H9 (cell line): ENCODE data around the gene GRIFIN. TPM values are rescaled to one million over a fixed set of nuclear protein-coding genes. Genes with fewer than 3 reads are reported as not detected.

ENCODE experiments used
- DNase-seq: peaks from one replicate; pipeline ENCODE4 v3.0.0-alpha.2; 2017
- H2AFZ ChIP-seq: one replicate; pipeline ENCODE4 v1.6.1; 2013; ENCODE audit warnings: mild to moderate bottlenecking, low read length, control low read depth, moderate library complexity
- H2AK5ac ChIP-seq: 2 replicates; pipeline ENCODE4 v1.6.1; 2013; ENCODE audit warnings: low read length, control low read depth, mixed read lengths; ENCODE audit not compliant: insufficient read length
- H2BK120ac ChIP-seq: one replicate; pipeline ENCODE4 v1.6.1; 2013; ENCODE audit warnings: low read depth, mild to moderate bottlenecking, low read length, control low read depth, inconsistent platforms; ENCODE audit not compliant: poor library complexity, severe bottlenecking
- H2BK12ac ChIP-seq: 2 replicates; pipeline ENCODE4 v1.6.1; 2013; ENCODE audit warnings: low read length, control low read depth, mixed read lengths, low read depth; ENCODE audit not compliant: insufficient read length
- H2BK15ac ChIP-seq: 2 replicates; pipeline ENCODE4 v1.6.1; 2013; ENCODE audit warnings: low read depth, low read length, control low read depth
- H2BK20ac ChIP-seq: one replicate; pipeline ENCODE4 v1.6.1; 2013; ENCODE audit warnings: low read depth, mild to moderate bottlenecking, low read length, control low read depth, inconsistent platforms; ENCODE audit not compliant: poor library complexity, severe bottlenecking
- H2BK5ac ChIP-seq: 2 replicates; pipeline ENCODE4 v1.6.1; 2013; ENCODE audit warnings: low read length, control low read depth, mixed read lengths; ENCODE audit not compliant: insufficient read length
- H3K14ac ChIP-seq: 2 replicates; pipeline ENCODE4 v1.6.1; 2013; ENCODE audit warnings: low read length, control low read depth; ENCODE audit not compliant: insufficient read depth
- H3K18ac ChIP-seq: 2 replicates; pipeline ENCODE4 v1.6.1; 2013; ENCODE audit warnings: low read depth, mild to moderate bottlenecking, mixed read lengths, low read length, control low read depth; ENCODE audit not compliant: insufficient read length
- H3K23ac ChIP-seq: 2 replicates; pipeline ENCODE4 v1.6.1; 2013; ENCODE audit warnings: low read length, control low read depth, mixed read lengths, low read depth; ENCODE audit not compliant: insufficient read length
- H3K23me2 ChIP-seq: 2 replicates; pipeline ENCODE4 v1.6.1; 2013; ENCODE audit warnings: low read depth, mild to moderate bottlenecking, mixed read lengths, low read length, control low read depth; ENCODE audit not compliant: insufficient read length, poor library complexity, severe bottlenecking
- H3K27ac ChIP-seq: 2 replicates; pipeline ENCODE4 v1.5.1; 2013; ENCODE audit warnings: low read length, control low read depth, mixed read lengths, low read depth; ENCODE audit not compliant: insufficient read length
- H3K27me3 ChIP-seq: 2 replicates; pipeline ENCODE4 v1.6.1; 2013; ENCODE audit warnings: low read length, control low read depth, inconsistent platforms; ENCODE audit not compliant: insufficient read depth
- H3K4ac ChIP-seq: 2 replicates; pipeline ENCODE4 v1.6.1; 2013; ENCODE audit warnings: low read depth, mild to moderate bottlenecking, control low read depth, inconsistent platforms, low read length, moderate library complexity
- H3K4me1 ChIP-seq: 2 replicates; pipeline ENCODE4 v1.6.1; 2013; ENCODE audit warnings: low read length, control low read depth, inconsistent platforms; ENCODE audit not compliant: insufficient read depth
- H3K4me2 ChIP-seq: 2 replicates; pipeline ENCODE4 v1.6.1; 2013; ENCODE audit warnings: low read length, control low read depth, mixed read lengths; ENCODE audit not compliant: insufficient read length, insufficient read depth
- H3K56ac ChIP-seq: 2 replicates; pipeline ENCODE4 v1.6.1; 2013; ENCODE audit warnings: low read depth, mild to moderate bottlenecking, mixed read lengths, low read length, control low read depth; ENCODE audit not compliant: insufficient read length
- H3K79me1 ChIP-seq: 2 replicates; pipeline ENCODE4 v1.6.1; 2013; ENCODE audit warnings: low read depth, mild to moderate bottlenecking, moderate library complexity, low read length, control low read depth, inconsistent platforms; ENCODE audit not compliant: insufficient read depth, poor library complexity, severe bottlenecking
- H3K79me2 ChIP-seq: 2 replicates; pipeline ENCODE4 v1.6.1; 2013; ENCODE audit warnings: low read length, control low read depth, inconsistent platforms; ENCODE audit not compliant: insufficient read depth
- H3K9ac ChIP-seq: 2 replicates; pipeline ENCODE4 v1.6.1; 2013; ENCODE audit warnings: low read length, control low read depth, mixed read lengths; ENCODE audit not compliant: insufficient read length; ENCODE audit errors: extremely low read depth
- H3K9me3 ChIP-seq: one replicate; pipeline ENCODE4 v1.6.1; 2013; ENCODE audit warnings: low read depth, low read length, inconsistent platforms; ENCODE audit not compliant: control insufficient read depth
- H3T11ph ChIP-seq: one replicate; pipeline ENCODE4 v1.6.1; 2013; ENCODE audit warnings: mild to moderate bottlenecking, low read length, control low read depth, inconsistent platforms
- H4K20me1 ChIP-seq: one replicate; pipeline ENCODE4 v1.6.1; 2013; ENCODE audit not compliant: control insufficient read depth, insufficient read length, insufficient read depth
- H4K5ac ChIP-seq: 2 replicates; pipeline ENCODE4 v1.6.1; 2013; ENCODE audit warnings: low read depth, mild to moderate bottlenecking, mixed read lengths, low read length, control low read depth; ENCODE audit not compliant: insufficient read length
- H4K8ac ChIP-seq: replicated peaks from 2 replicates; pipeline ENCODE4 v1.6.1; 2013; ENCODE audit warnings: low read length, control low read depth, mixed read lengths, low read depth; ENCODE audit not compliant: insufficient read length
- H4K91ac ChIP-seq: 2 replicates; pipeline ENCODE4 v1.6.1; 2013; ENCODE audit warnings: low read depth, mild to moderate bottlenecking, moderate library complexity, mixed read lengths, low read length, control low read depth; ENCODE audit not compliant: insufficient read length
- H3K27ac Mint-ChIP-seq, 3 experiments: 2 replicates in 2 of 3; 3 replicates in 1 of 3; pipeline ENCODE4 v1.8.0; 2020 to 2021; ENCODE audit warnings: mixed read lengths in 3 of 3, mild to moderate bottlenecking in 1 of 3, moderate library complexity in 1 of 3
- H3K27me3 Mint-ChIP-seq: 2 replicates; pipeline ENCODE4 v1.8.0; 2021; ENCODE audit warnings: low read depth, mild to moderate bottlenecking, moderate library complexity, mixed read lengths
- H3K36me3 Mint-ChIP-seq, 3 experiments: 2 replicates in 2 of 3; 3 replicates in 1 of 3; pipeline ENCODE4 v1.8.0; 2020 to 2021; ENCODE audit warnings: low read depth in 3 of 3, mixed read lengths in 3 of 3; ENCODE audit not compliant: insufficient read depth in 1 of 3
- H3K4me1 Mint-ChIP-seq, 2 experiments: 2 replicates each; pipeline ENCODE4 v1.8.0; 2020; ENCODE audit warnings: mixed read lengths in 2 of 2
- H3K4me3 Mint-ChIP-seq, 2 experiments: 2 replicates in 1 of 2; 3 replicates in 1 of 2; pipeline ENCODE4 v1.8.0; 2020 to 2021; ENCODE audit warnings: mild to moderate bottlenecking in 2 of 2, mixed read lengths in 2 of 2, moderate library complexity in 1 of 2
- H3K9me3 Mint-ChIP-seq, 2 experiments: 2 replicates in 1 of 2; 3 replicates in 1 of 2; pipeline ENCODE4 v1.8.0; 2020; ENCODE audit warnings: mild to moderate bottlenecking in 2 of 2, mixed read lengths in 2 of 2, moderate library complexity in 1 of 2
- WGBS: extraction: QIAGEN DNeasy Blood & Tissue Kit; methylation state at CpG from one replicate; pipeline ENCODE4 v1.1.7; 2013; ENCODE audit warnings: missing lambda C conversion rate, low lambda C conversion rate, mixed read lengths; ENCODE audit not compliant: insufficient read length; ENCODE audit errors: extremely low coverage; 5-methylcytosine and 5-hydroxymethylcytosine counted together
- total RNA-seq: library from RNA; stranded (reverse); gene quantifications from 2 replicates; pipeline ENCODE4 v1.2.1, GENCODE V29; 2021
- TF ChIP-seq, protein P1 (sequence below): fragments of 200-600 bp; sonication (generic); conservative IDR thresholded peaks from 3 replicates; pipeline ENCODE4 v1.8.0; 2021; ENCODE audit warnings: antibody characterized with exemption, mild to moderate bottlenecking

GRIFIN gene
- total RNA-seq, 1 experiment from 2014 or later = not detected

DNA sequence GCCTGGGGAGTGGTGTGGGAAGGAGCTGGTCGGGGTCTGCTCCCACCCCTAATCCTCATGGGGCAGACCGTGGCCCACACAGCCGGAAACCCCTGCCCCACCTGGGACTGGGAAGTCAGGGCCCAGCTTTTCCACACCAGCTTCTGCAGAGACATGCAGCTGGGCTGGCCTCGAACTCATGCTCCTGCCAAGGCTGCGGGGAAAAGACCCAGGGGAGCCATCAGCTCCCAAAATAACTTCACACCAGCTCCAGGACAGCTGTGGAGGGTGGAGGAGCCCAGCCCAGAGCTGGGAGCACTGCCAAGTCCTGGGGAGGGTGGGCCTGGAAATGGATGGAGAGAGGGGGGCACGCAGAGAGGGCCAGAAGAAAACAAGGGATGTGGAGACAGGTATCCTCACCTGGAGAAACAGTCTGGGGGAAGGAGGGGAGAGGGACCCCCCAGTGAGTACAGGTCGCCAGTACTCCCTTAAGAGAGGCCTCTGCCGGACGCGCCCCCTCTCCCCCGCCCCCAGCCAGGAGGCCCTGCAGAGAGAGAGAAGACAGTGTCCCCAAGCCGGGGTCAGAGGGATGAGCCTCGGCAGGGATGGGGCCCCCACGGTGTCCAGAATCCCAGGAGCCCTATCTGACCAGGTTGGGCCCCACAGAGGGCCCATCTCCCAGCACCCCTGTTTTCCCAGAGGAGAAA, 11.5 kb upstream of the GRIFIN start:
- H3K27me3 Mint-ChIP-seq = peaks cover 6% of the 10 kb centered on the region
- WGBS = no CpG with 5 or more reads among the region's 14 CpGs
- no peak overlapping the region for H2BK20ac ChIP-seq

More for the DNA sequence above, 11.5 kb upstream of the GRIFIN start:
- H3K56ac ChIP-seq = no peak overlapping the region
- no peak overlapping the region for H3K27ac ChIP-seq
- no peak for DNase-seq
- H3K23me2 ChIP-seq = no peaks in the 10 kb centered on the region
- H3K4ac ChIP-seq = no peak overlapping the region
- H4K8ac ChIP-seq = no peak overlapping the region
- no peak overlapping the region for H3T11ph ChIP-seq
- H2AK5ac ChIP-seq = no peak overlapping the region
- H4K20me1 ChIP-seq = peaks cover 2% of the 10 kb centered on the region
- H2AFZ ChIP-seq = no peak overlapping the region
- no peaks in the 10 kb centered on the region for H3K27me3 ChIP-seq
- H3K9ac ChIP-seq = no peak overlapping the region
- H3K9me3 Mint-ChIP-seq = peaks cover 6 to 17% of the 10 kb centered on the region in 2 experiments; a peak in 4 of 5 replicates
- no peak overlapping the region for H2BK15ac ChIP-seq
- no peak overlapping the region for H3K18ac ChIP-seq
- H3K14ac ChIP-seq = no peak overlapping the region; the same call in 1 of the 2 replicates
- no peaks in the 10 kb centered on the region for H3K79me1 ChIP-seq
- no peak overlapping the region for H4K91ac ChIP-seq
- no peak overlapping the region for H3K23ac ChIP-seq
- H2BK12ac ChIP-seq = no peak overlapping the region
- H4K5ac ChIP-seq = no peak overlapping the region
- H3K27ac Mint-ChIP-seq = no peak overlapping the region
- no peak overlapping the region for H3K4me2 ChIP-seq
- TF ChIP-seq, protein P1, sequence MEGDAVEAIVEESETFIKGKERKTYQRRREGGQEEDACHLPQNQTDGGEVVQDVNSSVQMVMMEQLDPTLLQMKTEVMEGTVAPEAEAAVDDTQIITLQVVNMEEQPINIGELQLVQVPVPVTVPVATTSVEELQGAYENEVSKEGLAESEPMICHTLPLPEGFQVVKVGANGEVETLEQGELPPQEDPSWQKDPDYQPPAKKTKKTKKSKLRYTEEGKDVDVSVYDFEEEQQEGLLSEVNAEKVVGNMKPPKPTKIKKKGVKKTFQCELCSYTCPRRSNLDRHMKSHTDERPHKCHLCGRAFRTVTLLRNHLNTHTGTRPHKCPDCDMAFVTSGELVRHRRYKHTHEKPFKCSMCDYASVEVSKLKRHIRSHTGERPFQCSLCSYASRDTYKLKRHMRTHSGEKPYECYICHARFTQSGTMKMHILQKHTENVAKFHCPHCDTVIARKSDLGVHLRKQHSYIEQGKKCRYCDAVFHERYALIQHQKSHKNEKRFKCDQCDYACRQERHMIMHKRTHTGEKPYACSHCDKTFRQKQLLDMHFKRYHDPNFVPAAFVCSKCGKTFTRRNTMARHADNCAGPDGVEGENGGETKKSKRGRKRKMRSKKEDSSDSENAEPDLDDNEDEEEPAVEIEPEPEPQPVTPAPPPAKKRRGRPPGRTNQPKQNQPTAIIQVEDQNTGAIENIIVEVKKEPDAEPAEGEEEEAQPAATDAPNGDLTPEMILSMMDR = no peak
- H3K4me3 Mint-ChIP-seq = no peak overlapping the region
- H2BK120ac ChIP-seq = no peak overlapping the region
- peaks cover 2 to 7% of the 10 kb centered on the region in 2 experiments; a peak in 2 of 4 replicates for H3K4me1 Mint-ChIP-seq
- no peaks in the 10 kb centered on the region for H3K79me2 ChIP-seq
- no peaks in the 10 kb centered on the region for H3K4me1 ChIP-seq
- no peaks in the 10 kb centered on the region for H3K9me3 ChIP-seq
- no peaks in the 10 kb centered on the region; a peak in 2 of 7 replicates for H3K36me3 Mint-ChIP-seq
- no peak overlapping the region for H2BK5ac ChIP-seq
